GM13977 (cell line): ENCODE results near the gene BCAR1.

Experiments
- DNase-seq: peaks from one replicate; pipeline ENCODE4 v3.0.0; 2012; ENCODE audit warnings: low spot score
- CTCF ChIP-seq: IDR thresholded peaks from 2 replicates; pipeline ENCODE4 v1.5.1; 2012; ENCODE audit warnings: mild to moderate bottlenecking, control low read depth; ENCODE audit not compliant: insufficient read depth; ENCODE audit errors: extremely low read depth, missing control alignments
- in situ Hi-C: fragments of 300-500 bp; cut with MboI; formaldehyde crosslinking; loops from one replicate; pipeline ENCODE4 v1.12.0; 2022; ENCODE audit warnings: low sequenced_read_pairs, low pct_unique_long_range_greater_than_20kb, mixed read lengths, inconsistent platforms; ENCODE audit not compliant: unreplicated experiment

BCAR1 gene

GRCh38 chr16:75204410-75204758, 47.0 kb downstream of the BCAR1 start:
- DNase-seq = no peak
- in situ Hi-C loops = loop anchor here (25.0 kb wide), 1 partner anchor 558 kb away; no protein-coding TSS in a partner anchor
- no peak for TF ChIP-seq CTCF

- DNase-seq = no peak
- in situ Hi-C loops = loop anchor here (25.0 kb wide), 1 partner anchor 558 kb away; no protein-coding TSS in a partner anchor
- TF ChIP-seq CTCF = no peak
Observed at GRCh38 chr16:75203667-75204409, 47.6 kb downstream of the BCAR1 start.

GRCh38 chr16:75203096-75203495, 48.3 kb downstream of the BCAR1 start:
- DNase-seq = no peak
- in situ Hi-C loops = loop anchor here (25.0 kb wide), 1 partner anchor 559 kb away; no protein-coding TSS in a partner anchor
- TF ChIP-seq CTCF = no peak

GRCh38 chr16:75202069-75202590, 49.3 kb downstream of the BCAR1 start:
- in situ Hi-C loops = loop anchor here (25.0 kb wide), 1 partner anchor 560 kb away; no protein-coding TSS in a partner anchor
- TF ChIP-seq CTCF = no peak
- DNase-seq = no peak

GRCh38 chr16:75198135-75198600, 53.3 kb downstream of the BCAR1 start:
- in situ Hi-C loops = no loop called here
- no peak for DNase-seq
- TF ChIP-seq CTCF = no peak

GRCh38 chr16:75197522-75198134, 53.8 kb downstream of the BCAR1 start:
- DNase-seq = no peak
- peak; percentile 17 for TF ChIP-seq CTCF
- in situ Hi-C loops = no loop called here
